B cell (primary cell): ENCODE results near the gene XPC. TPM values are rescaled to one million over a fixed set of nuclear protein-coding genes. Genes with fewer than 3 reads are reported as not detected.

Source experiments
- ATAC-seq: fragments of 200-7000 bp; cut with Tn5 transposase; one replicate; pipeline ENCODE4 v1.10.0; 2021; ENCODE audit warnings: low read depth, mild to moderate bottlenecking, moderate number of reproducible peaks, moderate library complexity
- CTCF ChIA-PET: fragments of 350-600 bp; sonication (Branson Sonifier 250); formaldehyde crosslinking; loops from one replicate; lab custom pipeline; 2021; ENCODE audit warnings: antibody characterized with exemption, inconsistent platforms; lab: Charles Lee
- POLR2A ChIA-PET: fragments of 350-600 bp; sonication (Branson Sonifier 250); formaldehyde crosslinking; loops from one replicate; lab custom pipeline; 2021; ENCODE audit warnings: antibody characterized with exemption; lab: Charles Lee
- DNase-seq: peaks from one replicate; pipeline ENCODE4 v3.0.0; 2013
- H2AFZ ChIP-seq: 2 replicates; pipeline ENCODE4 v1.6.1; 2012; ENCODE audit warnings: mild to moderate bottlenecking, low read depth, low read length; ENCODE audit not compliant: insufficient read depth, poor library complexity, severe bottlenecking
- H3K27ac ChIP-seq, 2 donors: 1 replicate in 1 of 2; 2 replicates in 1 of 2; pipeline ENCODE4 v1.5.1; 2012 to 2013; ENCODE audit warnings: low read length in 2 of 2, mild to moderate bottlenecking in 2 of 2, moderate library complexity in 1 of 2
- H3K27me3 ChIP-seq, 4 experiments: fragments of 200-600 bp in 1 of 4; sonication (generic) in 1 of 4; replicated peaks in 1 of 4; 1 replicate in 2 of 4; 2 replicates in 2 of 4; pipeline versions ENCODE4 v1.6.1 to v1.7.0; 2013 to 2016; ENCODE audit warnings: low read length in 3 of 4, mild to moderate bottlenecking in 2 of 4, mixed read lengths in 1 of 4, moderate library complexity in 1 of 4; ENCODE audit not compliant: insufficient read depth in 4 of 4, control insufficient read depth in 3 of 4; ENCODE audit errors: control extremely low read depth in 1 of 4
- H3K36me3 ChIP-seq, 2 experiments: replicated peaks in 1 of 2; 1 replicate in 1 of 2; 2 replicates in 1 of 2; pipeline versions ENCODE4 v1.6.1 to v1.7.1; 2013; ENCODE audit warnings: low read length in 1 of 2; ENCODE audit not compliant: insufficient read depth in 2 of 2, control insufficient read depth in 1 of 2; ENCODE audit errors: control extremely low read depth in 1 of 2, extremely low read depth in 1 of 2
- H3K4me1 ChIP-seq, 2 donors: fragments of 200-600 bp in 1 of 2; sonication (generic) in 1 of 2; 1 replicate in 1 of 2; 2 replicates in 1 of 2; pipeline versions ENCODE4 v1.5.1 to v1.6.1; 2013 to 2017; ENCODE audit warnings: low read length in 2 of 2; ENCODE audit not compliant: control insufficient read depth in 2 of 2, insufficient read depth in 2 of 2
- H3K4me2 ChIP-seq: replicated peaks from 2 replicates; pipeline ENCODE3; 2012; ENCODE audit warnings: mild to moderate bottlenecking, low read depth, low read length; ENCODE audit not compliant: poor library complexity, severe bottlenecking
- H3K4me3 ChIP-seq, 5 experiments: fragments of 200-600 bp in 1 of 5; sonication (generic) in 1 of 5; 1 replicate in 3 of 5; 2 replicates in 2 of 5; pipeline versions ENCODE4 v1.5.1 to v1.7.0; 2011 to 2016; ENCODE audit warnings: low read length in 4 of 5, mild to moderate bottlenecking in 4 of 5, low read depth in 2 of 5, control low read depth in 1 of 5, moderate library complexity in 1 of 5; ENCODE audit not compliant: insufficient read depth in 1 of 5; ENCODE audit errors: control extremely low read depth in 1 of 5, extremely low read depth in 1 of 5
- H3K79me2 ChIP-seq: fragments of 200-600 bp; sonication (generic); one replicate; pipeline ENCODE4 v1.6.0; 2016; ENCODE audit warnings: low read length; ENCODE audit not compliant: control insufficient read depth, insufficient read depth
- H3K9ac ChIP-seq: fragments of 200-600 bp; sonication (generic); 2 replicates; pipeline ENCODE4 v1.6.1; 2017; ENCODE audit warnings: mild to moderate bottlenecking, low read length, moderate library complexity
- H3K9me3 ChIP-seq, 3 donors: one replicate each; pipeline versions ENCODE4 v1.6.1 to v1.7.1; 2013; ENCODE audit warnings: low read length in 2 of 3; ENCODE audit not compliant: control insufficient read depth in 2 of 3, insufficient read depth in 1 of 3; ENCODE audit errors: control extremely low read depth in 1 of 3
- H4K20me1 ChIP-seq: 2 replicates; pipeline ENCODE4 v1.6.0; 2012; ENCODE audit warnings: mild to moderate bottlenecking, low read length; ENCODE audit not compliant: insufficient read depth, control insufficient read depth, poor library complexity, severe bottlenecking
- H3K27ac Mint-ChIP-seq: one replicate; pipeline ENCODE4 v1.8.0; 2021; ENCODE audit warnings: mixed read lengths
- H3K27me3 Mint-ChIP-seq: one replicate; pipeline ENCODE4 v1.8.0; 2021; ENCODE audit warnings: mixed read lengths
- H3K4me1 Mint-ChIP-seq: one replicate; pipeline ENCODE4 v1.8.0; 2021; ENCODE audit warnings: mixed read lengths
- H3K4me3 Mint-ChIP-seq: one replicate; pipeline ENCODE4 v1.8.0; 2021; ENCODE audit warnings: mixed read lengths
- H3K9me3 Mint-ChIP-seq: one replicate; pipeline ENCODE4 v1.8.0; 2022; ENCODE audit warnings: mixed read lengths; ENCODE audit not compliant: insufficient read depth
- EZH2 ChIP-seq: IDR thresholded peaks from 2 replicates; pipeline ENCODE4 v1.6.1; 2012; ENCODE audit warnings: borderline replicate concordance, low read depth, mild to moderate bottlenecking, moderate library complexity, low read length; ENCODE audit not compliant: insufficient read depth, poor library complexity, severe bottlenecking
- WGBS: methylation state at CpG from one replicate; pipeline ENCODE4 v1.1.5; 2013; ENCODE audit warnings: missing lambda C conversion rate; ENCODE audit not compliant: insufficient coverage; 5-methylcytosine and 5-hydroxymethylcytosine counted together
- intact Hi-C: fragments of 100-400 bp; cut with micrococcal nuclease; formaldehyde crosslinking; loops from one replicate; pipeline ENCODE4 v1.10.0; 2022
- polyA minus RNA-seq: library from RNA; depleted of rRNA, polyadenylated mRNA; stranded (reverse); fragments of >200 nt; gene quantifications from 2 replicates; pipeline ENCODE4 v1.2.3, GENCODE V29; 2012
- polyA plus RNA-seq: library from polyadenylated mRNA; depleted of rRNA; stranded (reverse); fragments of >200 nt; gene quantifications from 2 replicates; pipeline ENCODE4 v1.2.3, GENCODE V29; 2012
- total RNA-seq, 2 donors: library from RNA; stranded (reverse); fragments of 120-200 nt in 1 of 2; gene quantifications; 1 replicate in 1 of 2; 2 replicates in 1 of 2; pipeline versions ENCODE4 v1.2.3 to v1.2.4, GENCODE V29; 2013 to 2022
- TF ChIP-seq, protein P1 (sequence below): fragments of 200-600 bp; IDR thresholded peaks from one replicate; pipeline ENCODE4 v1.8.0; 2022; ENCODE audit warnings: antibody characterized with exemption, mild to moderate bottlenecking

The XPC gene
- 61.5 and 67.6 TPM in 2 replicates for total RNA-seq
- 38.0 TPM for total RNA-seq (2013)
- polyA plus RNA-seq: 18.5 and 22.5 TPM in 2 replicates
- 34.0 and 39.7 TPM in 2 replicates for polyA minus RNA-seq

DNA sequence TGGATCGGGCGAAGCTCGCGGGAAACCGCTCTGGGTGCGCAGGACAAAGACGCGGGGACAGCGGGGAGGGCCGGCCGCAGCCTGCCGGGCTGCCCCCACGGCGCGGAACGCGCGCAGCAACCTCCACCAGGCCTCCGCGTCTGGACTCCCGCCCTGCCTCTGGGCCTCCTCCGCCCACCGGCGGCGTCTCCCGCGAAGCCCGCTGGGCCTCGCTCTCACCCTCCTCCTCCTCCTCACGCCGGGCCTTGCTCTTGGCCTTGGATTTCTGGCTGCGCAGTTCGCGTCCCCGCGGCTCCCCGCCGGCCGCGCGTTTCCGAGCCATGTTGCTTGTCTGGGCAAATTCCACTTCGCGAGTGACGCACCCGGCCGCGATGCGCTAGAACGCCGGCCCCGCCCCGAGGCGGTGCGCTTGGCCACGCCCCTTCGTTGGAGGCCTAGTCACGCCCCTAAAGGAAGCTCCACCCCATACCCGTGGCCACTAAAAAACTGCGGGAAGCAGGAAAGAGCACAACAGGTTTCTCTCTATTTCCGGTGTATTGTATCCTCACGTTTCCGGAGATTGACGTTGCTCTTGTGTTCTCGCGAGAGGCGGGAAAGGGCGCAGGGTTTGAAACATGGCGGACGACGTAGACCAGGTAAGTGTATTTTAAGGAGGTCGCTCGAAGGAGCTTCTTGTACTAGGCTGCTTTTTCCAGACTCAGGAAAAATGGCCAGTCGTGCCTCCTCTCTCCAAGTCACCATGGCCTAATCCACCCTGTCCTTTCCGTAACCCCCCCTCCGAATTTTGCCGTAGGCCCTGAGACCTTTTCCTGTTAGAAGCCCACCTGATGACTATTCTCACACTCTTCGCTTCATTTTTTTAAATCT, at the start of gene XPC, which contains the start of gene LSM3:
XPC (minus strand) TSS at position 355 of the 867 bp plus-strand sequence; CDS start at position 322, 33 bp downstream.
LSM3 (plus strand) TSS at position 571 of the 867 bp plus-strand sequence; CDS start at position 615, 44 bp downstream.
- intact Hi-C loops: loop anchor here (1.0 to 5.0 kb wide), 9 partner anchors 34 to 1516 kb away; partner anchors contain the start of genes CHCHD4, RAF1 and SLC6A6
- H4K20me1 ChIP-seq: no peaks in the 10 kb centered on the region
- H3K9ac ChIP-seq: peak within 1 kb of the TSS; percentile 99
- H3K27ac ChIP-seq: peak within 1 kb of the TSS; percentile 85 to 97
- ATAC-seq: peak; percentile 96
- peaks cover 46% of the 10 kb centered on the region for H3K79me2 ChIP-seq
- peak; percentile 99 for DNase-seq
- peak within 1 kb of the TSS; percentile 98 for H2AFZ ChIP-seq
- Mint-ChIP-seq H3K27me3 (no peaks in the 10 kb centered on the region), H3K4me3 (peak within 1 kb of the TSS; percentile 95), H3K4me1 (peaks cover 65% of the 10 kb centered on the region), H3K27ac (peak within 1 kb of the TSS; percentile 99), H3K9me3 (no peaks in the 10 kb centered on the region)
- peaks cover 39 to 42% of the 10 kb centered on the region in 2 donors for H3K4me1 ChIP-seq
- H3K4me3 ChIP-seq: peak within 1 kb of the TSS; percentile 65 to 97 (median 89)
- H3K4me2 ChIP-seq: peak within 1 kb of the TSS; percentile 91
- H3K36me3 ChIP-seq: peaks cover 8 to 15% of the 10 kb centered on the region in 2 experiments
- no peaks in the 10 kb centered on the region for H3K27me3 ChIP-seq
- under 1% methylated on average over 75 of the region's 78 CpGs for WGBS
- POLR2A ChIA-PET: interaction anchor here (0.6 to 2.7 kb wide), 7 partner anchors 23 to 921 kb away, joined by 3 to 28 read pairs (median 6); partner anchors contain the start of genes CCDC174, CHCHD4, MRPS25 and RBSN
- TF ChIP-seq, protein P1, sequence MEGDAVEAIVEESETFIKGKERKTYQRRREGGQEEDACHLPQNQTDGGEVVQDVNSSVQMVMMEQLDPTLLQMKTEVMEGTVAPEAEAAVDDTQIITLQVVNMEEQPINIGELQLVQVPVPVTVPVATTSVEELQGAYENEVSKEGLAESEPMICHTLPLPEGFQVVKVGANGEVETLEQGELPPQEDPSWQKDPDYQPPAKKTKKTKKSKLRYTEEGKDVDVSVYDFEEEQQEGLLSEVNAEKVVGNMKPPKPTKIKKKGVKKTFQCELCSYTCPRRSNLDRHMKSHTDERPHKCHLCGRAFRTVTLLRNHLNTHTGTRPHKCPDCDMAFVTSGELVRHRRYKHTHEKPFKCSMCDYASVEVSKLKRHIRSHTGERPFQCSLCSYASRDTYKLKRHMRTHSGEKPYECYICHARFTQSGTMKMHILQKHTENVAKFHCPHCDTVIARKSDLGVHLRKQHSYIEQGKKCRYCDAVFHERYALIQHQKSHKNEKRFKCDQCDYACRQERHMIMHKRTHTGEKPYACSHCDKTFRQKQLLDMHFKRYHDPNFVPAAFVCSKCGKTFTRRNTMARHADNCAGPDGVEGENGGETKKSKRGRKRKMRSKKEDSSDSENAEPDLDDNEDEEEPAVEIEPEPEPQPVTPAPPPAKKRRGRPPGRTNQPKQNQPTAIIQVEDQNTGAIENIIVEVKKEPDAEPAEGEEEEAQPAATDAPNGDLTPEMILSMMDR: no peak
- no peak for TF ChIP-seq EZH2
- H3K9me3 ChIP-seq: no peaks in the 10 kb centered on the region
- CTCF ChIA-PET: interaction anchor here (0.9 to 2.8 kb wide), 6 partner anchors 13 to 282 kb away, joined by 3 to 13 read pairs (median 6); partner anchors contain the start of genes CHCHD4 and TMEM43
